Measurements from ENCODE around the gene TREML2.
A peak's percentile ranks its signal among the peaks of the same experiment; 100 is the strongest.
"Not testable (repeated sequence)": the region's sequence is repeated elsewhere in the genome, so short reads cannot be mapped to it uniquely, and the experiment has no call there.

TREML2 gene

DNA sequence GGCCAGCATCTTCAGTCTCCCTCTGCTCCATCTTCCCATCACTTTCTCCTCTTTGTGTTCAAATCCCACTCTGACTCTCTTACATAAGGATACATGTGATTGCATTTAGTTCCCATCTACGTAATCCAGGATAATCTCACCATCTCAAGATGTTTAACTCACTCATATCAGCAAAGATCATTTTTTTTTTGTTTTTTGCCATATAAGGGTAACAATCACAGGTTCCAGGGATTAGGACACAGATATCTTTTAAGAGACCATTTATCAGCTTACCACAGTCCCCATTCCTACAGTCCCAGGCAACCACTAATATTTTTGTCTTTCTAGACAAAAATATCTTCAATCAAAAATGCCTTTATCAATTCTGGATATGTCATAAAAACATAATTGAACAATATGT is 3.2 kb upstream of the TREML2 start:
- no peak for DNase-seq

DNA sequence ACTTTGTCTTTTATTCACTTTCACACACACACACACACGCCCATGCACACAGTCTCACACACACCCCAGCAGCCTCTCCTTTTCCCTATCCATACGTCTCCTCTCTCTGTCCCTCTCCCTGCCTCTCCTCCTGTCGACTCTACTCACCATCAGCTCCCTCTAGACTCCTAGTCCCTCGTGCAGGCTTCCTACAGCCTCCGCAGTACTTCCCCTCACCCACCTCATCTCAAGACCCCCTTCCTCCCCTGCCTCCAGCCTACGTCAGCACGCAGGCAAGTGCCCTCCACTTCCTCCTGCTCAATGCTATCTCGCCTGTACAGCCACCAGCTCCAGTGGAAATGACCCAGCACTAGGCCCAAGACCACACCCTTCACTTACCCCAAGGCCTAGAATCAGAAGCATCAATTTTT is 820 bp upstream of the TREML2 start:
- no peak for DNase-seq

DNA sequence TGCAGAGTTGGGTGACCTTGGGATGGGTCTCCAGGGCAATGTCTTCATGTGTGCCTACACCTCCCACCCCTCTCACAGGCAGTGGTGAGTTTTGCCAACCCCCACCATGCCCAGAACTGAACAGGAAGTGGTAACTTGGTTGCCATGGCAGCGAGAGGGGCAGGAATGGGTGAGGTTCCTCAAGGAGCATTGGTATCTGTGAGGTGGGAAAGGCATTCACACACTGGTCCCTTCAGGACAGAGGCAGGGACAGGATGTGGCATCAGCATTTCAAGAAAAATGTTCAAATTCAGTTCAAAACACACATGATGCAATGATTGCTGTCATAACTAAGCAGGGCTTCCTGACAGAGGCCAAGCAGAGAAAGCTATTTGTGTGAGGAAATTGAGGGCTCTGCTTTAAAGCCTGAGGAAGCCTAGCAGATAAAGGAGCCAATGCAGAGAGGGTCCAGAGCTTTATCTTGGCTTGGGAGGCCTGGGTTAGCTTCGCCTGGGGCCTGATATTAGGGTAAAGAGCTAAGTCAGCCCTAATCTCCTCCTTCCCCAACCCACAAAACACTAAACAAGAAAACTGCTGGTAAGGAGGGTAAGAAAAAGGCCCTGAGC is 551 bp downstream of the TREML2 start:
- peak; percentile 31 to 60 for DNase-seq

DNA sequence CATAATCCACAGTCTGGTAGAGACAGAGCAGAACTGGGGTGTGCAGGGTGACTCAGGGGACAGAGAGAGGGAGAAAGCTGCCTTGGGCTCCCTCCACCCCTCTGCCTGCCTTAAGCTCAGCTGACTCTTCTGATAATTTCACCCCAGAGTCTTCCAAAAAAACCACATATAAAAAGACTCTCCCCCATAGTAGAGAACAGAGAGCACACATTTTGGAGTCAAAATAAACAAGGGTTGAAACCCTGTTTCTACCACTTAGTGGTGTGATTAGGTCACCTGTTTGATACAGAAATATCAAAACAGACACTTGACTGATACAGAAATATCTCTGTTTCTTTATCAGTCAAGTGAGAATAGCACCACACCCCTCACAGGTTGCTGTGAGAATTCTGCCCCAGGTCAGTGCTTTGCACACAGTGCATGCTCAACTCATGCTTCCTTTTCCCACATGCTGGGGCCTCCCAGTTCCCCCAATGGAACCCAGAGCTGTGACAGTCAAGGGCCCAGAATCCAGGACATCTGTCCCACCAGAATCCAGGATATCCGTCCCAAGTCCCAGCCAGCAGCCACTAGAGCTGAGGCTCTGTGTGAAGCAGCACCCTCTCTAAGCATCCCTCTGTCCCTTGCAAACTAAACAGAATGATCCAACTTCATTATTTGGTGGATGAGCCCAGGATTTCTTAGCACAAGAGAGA is 1.2 kb downstream of the TREML2 start:
- DNase-seq = no peak

DNA sequence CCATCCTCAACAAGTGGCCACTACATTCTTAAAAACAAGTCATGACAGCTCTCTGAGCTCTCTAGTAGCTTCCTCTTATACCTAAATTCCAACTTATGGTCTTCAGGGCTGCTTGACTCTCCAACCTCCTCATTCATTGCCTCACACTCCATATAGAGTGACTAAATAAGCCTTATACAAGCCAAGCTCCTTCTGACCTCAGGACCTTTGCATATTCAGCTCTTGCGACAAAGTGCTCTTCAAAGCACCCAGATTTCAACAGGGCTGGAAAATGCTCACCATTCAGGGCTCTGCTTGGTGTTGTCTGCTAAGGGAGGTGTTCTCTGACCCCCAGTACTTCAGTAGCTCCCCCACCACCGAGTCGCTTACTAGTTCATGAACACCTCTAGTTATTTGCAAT is 3.7 kb downstream of the TREML2 start:
- DNase-seq = peak in 1 of 2 donors; percentile 19

DNA sequence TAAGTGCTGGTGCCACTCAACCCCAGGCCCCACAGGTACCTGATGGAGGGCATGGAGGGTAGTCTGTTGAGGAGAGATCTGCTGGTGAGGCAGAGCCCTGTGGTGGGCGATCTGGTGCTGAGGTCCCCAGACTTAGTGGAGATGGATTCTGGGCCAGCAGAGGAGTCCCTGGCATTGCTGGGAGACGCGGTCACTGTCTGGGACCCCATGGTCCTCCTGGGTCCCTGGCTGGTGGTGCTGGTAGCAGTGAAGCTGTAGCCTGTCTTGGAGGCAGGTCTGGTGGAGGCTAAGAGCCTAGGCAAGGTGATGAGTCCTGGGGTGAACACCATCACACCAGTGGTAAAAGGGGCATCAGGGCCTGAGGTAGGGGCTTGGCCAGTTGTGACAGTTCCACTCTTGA is 6.6 kb downstream of the TREML2 start:
- DNase-seq = no peak

DNA sequence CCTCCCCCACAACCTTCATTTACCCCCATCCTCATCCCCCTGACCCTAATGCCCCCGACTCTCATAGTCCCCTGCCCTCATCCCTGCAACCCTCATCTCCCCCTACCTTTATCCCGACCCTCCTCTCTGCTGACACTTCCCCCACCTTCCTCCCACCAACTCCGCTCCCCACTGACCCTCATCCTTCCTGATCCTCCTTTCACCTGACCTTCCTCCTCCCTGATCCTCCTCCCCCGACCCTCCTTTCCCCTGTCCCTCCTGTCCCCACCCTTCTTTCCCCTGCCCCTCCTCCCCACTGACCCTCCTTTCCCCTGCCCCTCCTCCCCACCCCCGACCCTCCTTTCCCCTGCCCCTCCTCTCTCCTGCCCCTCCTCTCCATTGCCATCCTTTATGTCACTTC is 7.1 kb downstream of the TREML2 start:
- DNase-seq = no peak

DNA sequence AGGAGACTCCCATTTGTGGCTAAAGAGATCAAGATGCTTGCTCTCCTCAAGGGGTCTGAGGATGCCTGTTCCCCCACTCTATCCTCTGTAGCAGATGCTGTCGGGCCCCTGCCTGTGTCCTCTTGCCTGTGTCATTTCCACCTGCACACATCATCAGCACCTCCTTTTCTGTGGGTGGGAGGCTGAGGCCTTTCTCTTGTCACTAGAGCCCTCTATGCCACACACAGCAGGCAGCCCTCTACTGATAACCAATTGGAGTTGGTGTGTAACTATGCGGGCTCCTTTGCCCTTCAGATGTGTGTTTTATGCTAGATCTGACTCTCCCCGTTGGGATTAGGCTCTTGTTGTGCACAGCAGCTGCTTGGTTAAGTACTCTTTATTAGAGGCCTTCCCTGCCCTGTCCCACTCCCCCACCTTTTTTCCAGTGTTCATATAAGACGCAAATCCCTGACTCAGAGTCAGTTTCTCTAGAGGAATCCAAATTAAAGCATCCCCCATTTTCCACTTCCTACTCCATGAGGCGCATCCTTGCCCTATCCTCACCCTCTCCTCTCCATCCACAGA is 7.7 kb downstream of the TREML2 start:
- no peak for DNase-seq

DNA sequence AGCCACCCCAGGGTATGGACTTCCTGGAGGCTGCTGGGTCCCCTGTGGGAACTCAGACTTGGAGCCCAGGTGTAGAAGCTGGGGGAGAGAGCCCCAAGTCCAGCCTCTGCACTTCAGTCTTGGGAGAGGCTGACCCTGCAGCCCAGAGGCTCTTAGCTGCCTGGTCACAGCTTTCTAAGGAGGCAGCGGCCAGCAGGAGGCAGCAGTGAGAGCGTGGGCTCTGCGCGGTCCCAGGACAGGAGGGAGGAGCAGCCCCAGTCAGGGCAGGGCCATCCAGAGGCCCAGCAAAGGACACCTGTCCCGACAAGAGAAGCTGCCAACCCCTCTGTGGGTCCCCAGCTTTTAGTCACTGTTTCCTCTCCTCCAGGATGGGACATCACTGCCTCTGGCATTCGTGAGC is 9.4 kb downstream of the TREML2 start:
- DNase-seq = peak; percentile 32 to 41

DNA sequence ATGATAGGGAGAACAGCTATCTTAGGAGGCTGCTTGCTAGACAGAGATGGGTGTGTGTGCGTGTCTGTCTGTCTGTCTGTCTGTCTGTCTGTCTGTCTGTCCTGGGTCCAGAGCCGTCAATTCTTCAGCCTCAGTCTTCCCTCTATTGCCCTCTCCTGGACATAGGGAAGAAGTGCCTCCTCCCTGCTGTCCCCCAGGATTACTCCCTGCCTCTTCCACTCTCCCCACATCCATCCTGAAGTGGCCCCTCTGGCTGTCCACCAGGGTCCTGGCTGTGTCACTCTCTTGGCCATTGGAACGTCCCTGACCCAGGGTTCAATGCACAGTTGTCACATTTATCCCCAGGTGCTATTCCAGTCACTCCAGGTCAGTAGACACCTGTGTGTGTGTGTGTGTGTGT is 10.2 kb downstream of the TREML2 start:
- no peak for DNase-seq

DNA sequence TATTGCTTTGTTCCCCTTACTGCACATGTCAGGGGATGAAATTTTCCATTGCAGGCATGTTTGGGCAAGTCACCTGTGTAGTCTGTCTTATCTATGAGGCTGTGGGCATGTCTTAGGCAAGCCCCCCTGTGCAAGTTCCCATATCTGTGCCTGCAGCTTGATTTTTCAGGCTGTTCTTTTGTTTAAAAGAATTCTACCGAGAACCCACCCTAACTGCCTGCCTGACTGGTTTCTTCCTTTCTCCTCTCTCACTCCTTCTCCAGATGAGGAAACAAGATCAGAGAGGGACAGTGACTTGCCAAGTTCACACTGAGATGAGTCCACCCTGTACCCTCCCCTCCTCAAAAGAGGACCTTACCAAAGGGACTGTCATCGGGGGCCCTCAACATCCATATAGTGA is 11.0 kb downstream of the TREML2 start:
- no peak for DNase-seq

DNA sequence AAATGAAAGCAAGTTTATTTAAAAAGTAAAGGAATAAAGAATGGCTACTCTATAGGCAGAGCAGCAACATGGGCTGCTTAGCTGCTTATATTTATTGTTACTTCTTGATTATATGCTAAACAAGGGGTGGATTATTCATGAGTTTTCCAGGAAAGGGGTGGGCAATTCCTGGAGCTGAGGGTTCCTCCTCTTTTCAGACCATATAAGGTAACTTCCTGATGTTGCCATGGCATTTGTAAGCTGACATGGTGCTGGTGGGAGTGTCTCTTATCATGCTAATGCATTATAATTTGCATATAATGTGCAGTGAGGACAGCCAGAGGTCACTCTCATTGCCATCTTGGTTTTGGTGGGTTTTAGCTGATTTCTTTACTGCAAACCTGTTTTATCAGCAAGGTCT is 11.9 kb downstream of the TREML2 start:
- DNase-seq = not testable (repeated sequence)

DNA sequence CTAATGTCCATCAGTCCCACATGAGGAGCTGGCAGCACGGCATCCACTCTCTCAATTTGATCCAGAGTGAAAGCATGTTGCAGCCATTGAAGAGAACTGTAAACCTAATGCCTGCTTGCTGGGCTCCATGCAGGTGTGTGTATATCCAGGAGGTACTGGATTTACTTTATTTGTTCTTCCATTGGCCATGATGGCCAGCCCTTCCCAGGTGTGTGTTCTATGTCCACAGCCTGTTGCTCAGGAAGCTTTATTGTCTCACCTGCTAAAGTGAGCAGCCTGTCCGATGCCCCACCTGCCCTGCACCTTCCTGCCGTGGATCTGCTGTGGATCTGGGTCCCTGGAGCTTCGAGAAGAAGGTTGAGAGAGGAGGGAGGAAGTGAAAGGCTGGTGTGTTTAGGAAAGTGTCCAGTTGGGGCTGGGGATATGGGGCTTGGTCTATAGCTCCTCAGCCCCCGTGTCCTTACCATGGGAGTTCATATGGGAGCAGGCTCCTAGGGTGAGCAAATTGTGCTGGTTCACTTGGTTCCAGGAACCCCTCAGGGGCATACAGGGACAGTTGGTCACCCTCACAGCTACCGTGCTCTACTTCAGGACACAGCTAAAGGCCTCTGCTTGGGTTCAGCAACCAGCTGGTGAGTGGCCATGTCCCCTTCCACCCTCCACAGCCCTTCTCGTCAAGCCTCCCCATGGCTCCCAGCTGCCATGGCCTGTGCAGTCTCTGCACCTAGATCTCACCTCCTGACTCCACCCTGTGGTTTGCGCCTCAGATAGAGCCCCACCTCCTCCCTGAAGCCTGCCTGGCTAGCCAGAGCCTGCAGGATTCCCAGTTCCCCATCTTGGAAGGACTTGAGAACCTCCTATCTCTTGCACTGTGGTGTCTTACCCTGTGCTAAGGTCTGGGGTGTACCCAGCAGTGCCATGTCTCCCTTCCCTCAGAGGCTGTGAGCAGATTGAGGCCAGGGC is 12.7 kb downstream of the TREML2 start:
- no peak for DNase-seq

DNA sequence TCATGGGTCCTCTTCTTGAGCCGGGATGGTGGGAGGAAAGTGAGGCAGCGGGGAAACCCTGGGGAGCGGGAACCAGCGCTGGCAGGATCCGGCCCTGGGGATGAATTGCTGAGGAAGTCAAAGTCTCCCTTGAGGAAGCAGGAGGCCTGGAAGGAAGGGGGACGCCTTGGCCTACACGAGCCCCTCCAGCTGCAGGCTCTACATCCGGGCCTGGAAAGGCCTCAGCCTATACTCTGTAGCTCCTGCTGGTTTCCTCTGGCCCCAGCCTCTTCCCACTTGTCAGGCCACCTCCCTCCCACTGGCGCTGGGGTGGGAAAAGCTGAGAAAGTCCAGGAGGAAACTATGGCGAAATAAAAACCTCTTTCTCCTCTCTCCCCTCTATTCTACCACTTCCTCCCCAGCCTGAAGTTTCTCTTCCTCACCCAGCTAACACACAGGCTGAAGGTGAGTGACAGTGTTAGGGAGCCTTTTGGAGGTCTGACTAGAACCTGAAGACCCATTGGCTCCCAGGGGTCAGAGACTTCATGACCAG is 14.9 kb downstream of the TREML2 start:
- DNase-seq = peak; percentile 48 to 63

DNA sequence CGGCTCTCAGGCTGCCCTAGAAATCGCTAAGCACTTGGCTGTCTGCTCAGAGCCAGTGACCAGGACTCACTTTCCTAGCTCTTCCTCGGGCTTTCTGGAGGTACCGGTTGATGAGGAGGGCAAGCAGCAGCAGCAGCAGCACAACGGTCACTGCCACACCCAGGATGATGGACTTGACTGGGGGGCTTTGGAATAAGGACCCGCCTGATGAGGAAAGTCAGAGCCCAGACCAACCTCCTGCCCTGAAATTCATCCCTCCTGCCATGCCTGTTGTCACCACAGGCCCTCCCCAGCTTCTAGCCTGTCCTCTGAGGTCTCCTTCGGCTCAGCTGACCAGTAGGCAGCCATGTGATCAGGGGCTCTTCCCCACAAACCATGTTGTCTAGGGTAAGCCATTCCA is 16.2 kb downstream of the TREML2 start:
- no peak for DNase-seq

DNA sequence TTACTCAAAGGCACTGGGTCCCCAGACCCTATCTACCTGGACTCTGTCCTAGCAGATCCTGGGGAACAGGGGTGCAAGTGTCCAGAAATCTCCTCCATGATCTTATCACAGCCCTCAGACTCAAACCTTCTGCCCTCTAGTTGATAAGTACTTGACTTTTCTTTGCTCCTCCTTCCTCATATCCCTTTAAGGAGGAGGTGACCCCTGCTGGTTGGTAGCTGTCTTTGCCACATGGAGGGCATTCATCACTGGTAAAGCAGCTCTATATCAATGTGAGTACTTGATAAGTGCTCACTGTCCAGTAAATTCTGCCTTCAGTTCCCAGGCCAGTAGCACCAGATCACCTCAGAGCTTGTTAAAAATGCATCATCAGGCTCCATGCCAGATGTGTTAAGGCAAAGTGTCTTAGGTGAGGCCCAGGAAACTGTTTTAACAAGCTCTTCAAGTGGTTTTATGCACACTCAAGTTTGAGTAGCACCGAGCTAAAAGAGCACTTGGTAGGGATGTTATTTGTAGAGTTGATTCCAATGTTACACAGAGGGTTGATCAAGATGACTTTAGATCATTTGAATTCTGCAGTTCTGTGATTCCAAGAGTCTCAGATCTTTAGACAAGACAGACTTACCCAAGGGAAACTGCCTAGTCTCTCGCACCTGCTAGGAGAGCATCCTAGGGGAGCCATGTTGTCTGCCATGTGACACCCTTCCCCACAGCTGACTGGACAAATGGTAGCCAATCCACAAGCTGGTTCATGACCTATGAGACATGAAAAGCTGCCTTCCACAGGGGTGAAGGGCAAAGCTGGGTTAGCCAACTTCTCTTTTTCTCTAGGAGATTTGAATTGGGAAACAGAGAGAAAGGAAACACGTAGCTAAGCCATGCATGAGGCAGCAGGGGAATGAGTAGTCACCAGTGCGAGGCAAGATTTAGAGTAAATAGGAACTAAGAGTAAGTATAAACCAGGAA is 18.6 kb downstream of the TREML2 start:
- DNase-seq = peak; percentile 93 to 98

DNA sequence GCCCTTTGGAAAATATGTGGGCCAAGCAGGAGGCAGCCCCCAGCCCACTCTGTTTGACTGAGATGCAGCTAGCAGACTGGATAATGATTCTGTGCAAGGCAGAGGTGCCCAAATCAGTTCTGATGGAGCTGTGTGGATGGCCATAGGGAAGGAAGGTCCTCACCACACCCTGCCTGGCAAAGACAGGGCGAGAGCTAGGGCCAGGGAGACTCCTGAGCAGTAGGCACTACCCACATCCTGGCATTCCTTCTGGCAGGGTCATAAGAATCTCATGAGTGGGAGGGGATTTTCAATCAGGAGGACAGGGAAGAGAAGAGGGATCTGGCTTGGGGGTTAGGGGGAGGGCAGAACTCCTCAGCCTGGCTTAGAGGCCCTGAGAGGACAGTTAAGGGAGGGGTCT is 19.4 kb downstream of the TREML2 start:
- DNase-seq = no peak

DNA sequence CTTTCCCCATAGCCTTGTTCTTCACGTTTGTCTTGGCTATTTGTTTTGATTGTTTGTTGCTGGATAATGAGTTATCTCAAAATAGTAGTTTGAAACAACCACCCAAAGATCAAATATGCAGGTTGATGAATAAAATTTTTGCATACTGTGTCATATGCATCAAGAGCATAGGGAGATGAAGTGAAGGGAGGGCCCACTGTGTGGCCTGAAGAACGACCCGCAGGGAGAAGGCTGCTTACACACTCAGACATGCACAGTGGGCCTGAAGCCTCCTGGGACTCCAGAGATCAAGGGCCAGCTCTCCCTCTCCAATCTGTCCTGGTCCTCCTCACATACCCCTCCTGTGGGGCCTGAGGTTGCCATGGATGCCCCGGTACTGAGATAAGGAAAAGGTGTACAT is 21.8 kb downstream of the TREML2 start:
- DNase-seq = no peak

DNA sequence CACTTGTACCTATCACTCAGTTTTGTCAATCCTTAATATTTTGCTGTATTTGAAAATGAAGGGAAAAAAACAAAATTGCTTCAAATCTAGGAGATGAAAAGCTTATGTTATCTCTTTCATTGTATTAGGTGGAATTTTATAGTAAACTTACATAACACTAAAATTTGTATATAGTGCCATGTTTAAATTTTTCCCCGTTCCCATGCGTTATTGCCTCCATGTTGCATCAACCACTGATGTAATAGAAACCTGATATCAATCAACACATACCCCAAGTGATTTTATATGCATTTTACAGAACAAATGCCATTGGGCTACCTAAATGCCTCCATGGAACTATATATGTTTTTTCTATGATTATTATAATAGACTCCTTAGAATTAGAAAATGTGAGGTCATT is 23.3 kb downstream of the TREML2 start:
- DNase-seq = no peak

DNA sequence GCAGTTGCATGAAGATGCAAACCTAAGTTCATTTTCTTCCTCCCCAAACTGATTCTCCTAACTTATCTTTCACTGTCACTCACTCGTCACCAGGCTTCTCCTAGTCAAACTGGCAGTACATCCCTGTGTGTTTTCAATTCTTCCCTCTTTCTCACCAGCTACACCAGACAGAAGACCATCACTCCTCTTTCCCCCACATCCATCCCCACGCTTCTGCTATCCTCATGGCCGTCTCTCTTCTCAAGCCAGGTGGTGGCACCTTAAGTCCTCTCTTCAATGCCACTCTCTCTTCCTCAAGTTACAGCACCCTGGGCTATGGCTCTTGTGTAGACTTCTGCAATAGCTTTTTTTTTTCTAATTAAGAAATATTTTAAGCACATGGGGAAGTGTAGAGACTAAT is 23.7 kb downstream of the TREML2 start:
- DNase-seq = no peak

DNA sequence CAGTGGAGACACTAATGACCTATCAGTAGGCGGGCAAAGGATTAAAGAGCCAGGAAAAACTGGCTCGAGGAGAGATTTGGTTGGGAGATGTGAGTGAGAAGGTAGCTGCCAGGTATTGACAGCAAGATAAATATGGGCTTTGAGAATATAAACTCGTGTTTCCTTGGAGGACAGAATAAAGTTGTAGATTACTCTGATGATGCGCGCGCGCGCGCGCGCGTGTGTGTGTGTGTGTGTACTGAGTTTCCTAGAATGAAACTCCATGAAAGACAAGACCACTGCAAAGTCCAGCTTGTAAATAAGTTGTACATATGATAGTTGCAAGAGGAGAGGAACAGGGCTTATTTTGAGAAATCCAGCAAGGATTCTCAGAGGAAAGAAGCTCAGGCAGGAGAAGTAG is 24.8 kb downstream of the TREML2 start:
- no peak for DNase-seq

DNA sequence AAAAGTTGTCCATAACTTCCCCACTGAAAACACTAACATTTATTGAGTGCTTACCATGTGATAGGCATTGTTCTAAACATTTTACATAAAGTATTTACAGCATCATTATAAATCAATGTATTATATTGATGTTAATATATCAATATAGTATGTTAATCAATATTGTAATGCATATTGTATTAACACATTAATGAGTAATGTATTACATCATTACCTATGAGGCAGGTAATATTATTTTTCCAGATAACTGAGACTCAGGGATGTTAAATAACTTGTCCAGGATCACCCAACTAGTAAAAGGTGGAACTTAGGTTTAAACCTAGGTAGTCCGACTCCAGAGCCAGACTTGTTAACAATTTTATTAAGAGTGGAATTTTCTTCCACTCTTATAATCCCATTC is 25.9 kb downstream of the TREML2 start:
- DNase-seq = no peak

Measured in inflammatory macrophage treated with lipopolysaccharide for 1 hour (primary cell).